Transverse colon (tissue), 4 donors: ENCODE data around the gene BOD1. TPM values are rescaled to one million over a fixed set of nuclear protein-coding genes. Genes with fewer than 3 reads are reported as not detected.

Source experiments
- DNase-seq: peaks from one replicate; pipeline ENCODE4 v3.0.0-alpha.2; 2019
- H3K27ac ChIP-seq, 4 donors: fragments of 200-600 bp; sonication (generic); 2 replicates each; pipeline ENCODE4 v1.5.1; 2016 to 2018; ENCODE audit warnings: inconsistent platforms in 4 of 4
- H3K27me3 ChIP-seq: fragments of 200-600 bp; sonication (generic); 2 replicates; pipeline ENCODE4 v1.5.1; 2017; ENCODE audit warnings: inconsistent platforms
- H3K36me3 ChIP-seq, 4 donors: fragments of 200-600 bp; sonication (generic); 2 replicates each; pipeline ENCODE4 v1.5.1; 2017 to 2019; ENCODE audit warnings: inconsistent platforms in 4 of 4
- H3K4me1 ChIP-seq, 4 donors: fragments of 200-600 bp; sonication (generic); 2 replicates each; pipeline ENCODE4 v1.5.1; 2017 to 2020; ENCODE audit warnings: inconsistent platforms in 4 of 4
- H3K4me3 ChIP-seq, 4 donors: fragments of 200-600 bp; sonication (generic); 1 replicate in 1 of 4; 2 replicates in 3 of 4; pipeline versions ENCODE4 v1.5.1 to v1.6.1; 2017 to 2019; ENCODE audit warnings: inconsistent platforms in 4 of 4
- H3K9me3 ChIP-seq, 2 donors: fragments of 200-600 bp; sonication (generic); 2 replicates each; pipeline ENCODE4 v1.5.1; 2017 to 2019; ENCODE audit warnings: inconsistent platforms in 2 of 2
- EP300 ChIP-seq: sonication (generic); formaldehyde crosslinking; IDR thresholded peaks from one replicate; pipeline ENCODE4 v1.6.1; 2017; ENCODE audit warnings: antibody characterized with exemption, low read depth
- POLR2A ChIP-seq: fragments of 450-650 bp; IDR thresholded peaks from one replicate; pipeline ENCODE4 v1.6.1; 2016; ENCODE audit warnings: antibody characterized with exemption, mild to moderate bottlenecking, moderate library complexity
- POLR2AphosphoS5 ChIP-seq, 3 donors: sonication (generic); formaldehyde crosslinking; IDR thresholded peaks; one replicate each; pipeline ENCODE4 v1.6.1; 2016; ENCODE audit warnings: antibody characterized with exemption in 3 of 3
- WGBS, 2 donors: methylation state at CpG; one replicate each; pipeline ENCODE4 v1.1.5; 2018; ENCODE audit warnings: low coverage in 1 of 2; 5-methylcytosine and 5-hydroxymethylcytosine counted together
- in situ Hi-C, 4 donors: fragments of 200-750 bp; cut with MboI; loops; one replicate each; pipeline versions ENCODE4 v1.15.0 to v1.15.1; 2017; ENCODE audit warnings: low sequenced_read_pairs in 3 of 4, low pct_ligation_motif_present in 1 of 4, low pct_unique_long_range_greater_than_20kb in 1 of 4
- intact Hi-C: fragments of 100-400 bp; cut with DNase I; formaldehyde crosslinking; loops from one replicate; pipeline ENCODE4 v1.15.1; 2023; ENCODE audit warnings: low total_unique reads
- total RNA-seq, 4 donors: library from RNA; depleted of rRNA; stranded (reverse); fragments of >200 nt; gene quantifications; one replicate each; pipeline ENCODE4 v1.1.0, GENCODE V29; 2016
- TF ChIP-seq, protein P1 (sequence below), 5 experiments: fragments of 200-600 bp in 3 of 5; fragments of 450-650 bp in 2 of 5; sonication (generic) in 3 of 5; IDR thresholded peaks; 1 replicate in 2 of 5; 2 replicates in 3 of 5; pipeline ENCODE4 v1.5.1; 2016 to 2017; ENCODE audit warnings: antibody characterized with exemption in 5 of 5, inconsistent platforms in 3 of 5, mild to moderate bottlenecking in 2 of 5, moderate library complexity in 1 of 5

Gene BOD1
- total RNA-seq, 4 donors from 2014 or later = 5.6 to 38.6 (median 26.7) TPM

DNA sequence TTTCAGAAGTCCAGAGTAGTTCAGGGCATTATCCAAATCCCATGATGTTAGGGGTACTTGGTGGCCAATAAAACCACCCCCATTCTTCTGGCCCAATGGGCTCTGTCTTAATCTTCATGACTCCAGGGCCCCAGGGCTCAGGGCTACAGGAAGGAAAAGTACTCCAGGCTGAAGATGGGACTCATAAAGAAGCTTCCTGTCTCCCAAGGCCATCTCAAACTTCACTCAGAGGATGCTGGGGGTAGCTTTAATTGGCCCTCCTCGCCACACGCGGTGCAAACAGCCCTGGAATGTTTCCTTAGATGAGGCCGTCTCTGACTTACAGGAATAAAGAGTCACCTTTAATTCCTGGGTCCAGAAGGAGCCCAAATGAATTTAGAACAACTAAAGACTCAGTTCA is 52.3 kb downstream of the BOD1 start:
- no peak overlapping the region for H3K4me3 ChIP-seq
- in situ Hi-C loops (loop anchor here in 2 of 4 donors (10.0 to 25.0 kb wide), 2 partner anchors 252 to 269 kb away; no protein-coding TSS in a partner anchor), intact Hi-C loops (no loop called here)
- no peaks in the 10 kb centered on the region for H3K27me3 ChIP-seq
- DNase-seq = no peak
- no peak overlapping the region for H3K27ac ChIP-seq
- no peak for TF ChIP-seq POLR2A
- TF ChIP-seq EP300 = no peak
- TF ChIP-seq, protein P1, sequence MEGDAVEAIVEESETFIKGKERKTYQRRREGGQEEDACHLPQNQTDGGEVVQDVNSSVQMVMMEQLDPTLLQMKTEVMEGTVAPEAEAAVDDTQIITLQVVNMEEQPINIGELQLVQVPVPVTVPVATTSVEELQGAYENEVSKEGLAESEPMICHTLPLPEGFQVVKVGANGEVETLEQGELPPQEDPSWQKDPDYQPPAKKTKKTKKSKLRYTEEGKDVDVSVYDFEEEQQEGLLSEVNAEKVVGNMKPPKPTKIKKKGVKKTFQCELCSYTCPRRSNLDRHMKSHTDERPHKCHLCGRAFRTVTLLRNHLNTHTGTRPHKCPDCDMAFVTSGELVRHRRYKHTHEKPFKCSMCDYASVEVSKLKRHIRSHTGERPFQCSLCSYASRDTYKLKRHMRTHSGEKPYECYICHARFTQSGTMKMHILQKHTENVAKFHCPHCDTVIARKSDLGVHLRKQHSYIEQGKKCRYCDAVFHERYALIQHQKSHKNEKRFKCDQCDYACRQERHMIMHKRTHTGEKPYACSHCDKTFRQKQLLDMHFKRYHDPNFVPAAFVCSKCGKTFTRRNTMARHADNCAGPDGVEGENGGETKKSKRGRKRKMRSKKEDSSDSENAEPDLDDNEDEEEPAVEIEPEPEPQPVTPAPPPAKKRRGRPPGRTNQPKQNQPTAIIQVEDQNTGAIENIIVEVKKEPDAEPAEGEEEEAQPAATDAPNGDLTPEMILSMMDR (IDR thresholded peaks at IDR 0.05) = no peak
- TF ChIP-seq POLR2AphosphoS5 (IDR thresholded peaks at IDR 0.05) = no peak
- WGBS, 2 donors = 46 to 64% methylated on average over 4 of the region's 4 CpGs
- H3K36me3 ChIP-seq = no peaks in the 10 kb centered on the region
- H3K4me1 ChIP-seq = no peaks in the 10 kb centered on the region
- H3K9me3 ChIP-seq = no peaks in the 10 kb centered on the region

DNA sequence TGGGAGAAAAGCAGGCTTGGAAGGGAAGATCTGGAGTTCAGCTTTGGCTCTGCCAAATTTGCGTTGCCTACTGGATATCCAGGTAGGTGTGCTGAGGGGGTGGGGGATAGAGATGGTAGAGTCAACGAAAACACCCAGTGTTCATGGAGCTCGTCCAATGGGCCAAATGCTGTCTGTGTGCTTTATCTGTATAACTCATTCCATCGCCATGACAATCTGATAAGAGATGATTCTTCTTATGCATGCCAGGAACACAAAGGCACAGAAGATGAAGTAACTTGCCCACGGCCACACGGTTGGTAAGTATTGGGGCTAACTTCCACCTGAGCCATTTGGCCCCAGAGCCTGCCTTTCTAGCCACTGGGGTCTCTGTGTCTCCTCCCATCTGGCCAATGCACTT is 53.2 kb downstream of the BOD1 start:
- Histone ChIP-seq H3K4me1 (no peaks in the 10 kb centered on the region), H3K27me3 (no peaks in the 10 kb centered on the region), H3K4me3 (no peak overlapping the region), H3K9me3 (no peaks in the 10 kb centered on the region), H3K27ac (no peak overlapping the region), H3K36me3 (no peaks in the 10 kb centered on the region)
- TF ChIP-seq POLR2AphosphoS5 (IDR thresholded peaks at IDR 0.05) (no peak), EP300 (no peak)
- TF ChIP-seq, protein P1 (IDR thresholded peaks at IDR 0.05) = no peak
- intact Hi-C loops (no loop called here), in situ Hi-C loops (loop anchor here in 2 of 4 donors (10.0 to 25.0 kb wide), 2 partner anchors 251 to 268 kb away; no protein-coding TSS in a partner anchor)
- no peak for DNase-seq
- WGBS, 2 donors = 81 to 88% methylated on average over 5 to 6 of the region's 6 CpGs

DNA sequence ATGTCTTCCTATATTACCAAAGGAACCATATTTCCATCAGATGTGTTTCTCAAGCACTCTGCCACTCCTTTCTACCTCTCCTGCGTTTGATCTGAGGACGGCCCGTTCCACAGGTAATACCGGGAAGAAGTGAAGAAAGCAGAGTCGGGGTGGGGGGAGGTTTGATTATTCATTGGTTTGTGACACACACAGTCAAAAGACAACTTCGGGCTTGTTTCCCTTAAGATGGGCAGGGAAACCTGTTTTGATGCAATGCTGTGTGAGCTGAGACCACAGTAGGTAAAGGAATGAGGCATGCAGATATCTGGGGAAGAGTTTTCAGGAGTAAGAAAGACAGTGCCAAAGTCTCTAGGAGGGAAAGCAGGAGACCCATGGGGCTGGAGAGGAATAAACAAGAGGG is 54.0 kb downstream of the BOD1 start:
- H3K9me3 ChIP-seq = no peaks in the 10 kb centered on the region
- H3K27ac ChIP-seq = no peak overlapping the region
- no peaks in the 10 kb centered on the region for H3K36me3 ChIP-seq
- intact Hi-C loops (no loop called here), in situ Hi-C loops (loop anchor here in 2 of 4 donors (10.0 to 25.0 kb wide), 2 partner anchors 250 to 268 kb away; no protein-coding TSS in a partner anchor)
- H3K4me3 ChIP-seq = no peak overlapping the region
- no peaks in the 10 kb centered on the region for H3K27me3 ChIP-seq
- DNase-seq = no peak
- no peaks in the 10 kb centered on the region for H3K4me1 ChIP-seq
- TF ChIP-seq, protein P1 (IDR thresholded peaks at IDR 0.05) = no peak
- no peak for TF ChIP-seq EP300
- TF ChIP-seq POLR2AphosphoS5 (IDR thresholded peaks at IDR 0.05) = no peak
- no peak for TF ChIP-seq POLR2A
- 90 to 93% methylated on average over 3 to 6 of the region's 6 CpGs for WGBS, 2 donors
